ENCODE results near the gene JARID2.

DNA sequence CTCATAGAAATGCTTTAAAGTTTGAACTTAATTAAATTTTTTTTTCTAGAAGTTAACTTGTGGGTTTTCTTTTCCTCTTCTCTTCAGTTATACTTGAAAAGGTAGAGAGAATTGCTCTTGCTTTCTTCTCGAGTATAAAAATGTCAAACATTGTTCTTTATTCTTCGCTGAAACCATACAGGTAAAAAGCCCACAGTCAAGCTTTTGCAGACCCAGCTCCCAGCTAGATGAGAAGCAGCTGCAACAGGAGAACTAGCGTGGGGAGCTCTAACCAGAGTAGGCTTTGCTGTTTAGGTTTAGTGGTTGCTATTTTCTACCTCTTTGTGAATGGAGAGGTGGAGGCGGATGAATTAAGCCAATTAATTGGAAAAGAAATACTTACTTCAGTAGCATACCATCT, 102.7 kb downstream of the JARID2 start:
- TF ChIP-seq, protein P1, sequence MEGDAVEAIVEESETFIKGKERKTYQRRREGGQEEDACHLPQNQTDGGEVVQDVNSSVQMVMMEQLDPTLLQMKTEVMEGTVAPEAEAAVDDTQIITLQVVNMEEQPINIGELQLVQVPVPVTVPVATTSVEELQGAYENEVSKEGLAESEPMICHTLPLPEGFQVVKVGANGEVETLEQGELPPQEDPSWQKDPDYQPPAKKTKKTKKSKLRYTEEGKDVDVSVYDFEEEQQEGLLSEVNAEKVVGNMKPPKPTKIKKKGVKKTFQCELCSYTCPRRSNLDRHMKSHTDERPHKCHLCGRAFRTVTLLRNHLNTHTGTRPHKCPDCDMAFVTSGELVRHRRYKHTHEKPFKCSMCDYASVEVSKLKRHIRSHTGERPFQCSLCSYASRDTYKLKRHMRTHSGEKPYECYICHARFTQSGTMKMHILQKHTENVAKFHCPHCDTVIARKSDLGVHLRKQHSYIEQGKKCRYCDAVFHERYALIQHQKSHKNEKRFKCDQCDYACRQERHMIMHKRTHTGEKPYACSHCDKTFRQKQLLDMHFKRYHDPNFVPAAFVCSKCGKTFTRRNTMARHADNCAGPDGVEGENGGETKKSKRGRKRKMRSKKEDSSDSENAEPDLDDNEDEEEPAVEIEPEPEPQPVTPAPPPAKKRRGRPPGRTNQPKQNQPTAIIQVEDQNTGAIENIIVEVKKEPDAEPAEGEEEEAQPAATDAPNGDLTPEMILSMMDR (IDR thresholded peaks at IDR 0.05), result no peak
- TF ChIP-seq POLR2AphosphoS5 (IDR thresholded peaks at IDR 0.05) (no peak), POLR2A (IDR thresholded peaks at IDR 0.05) (no peak)

All from breast epithelium (tissue), 3 donors.